Pancreas (tissue), 10 donors: ENCODE results near the gene RER1. TPM values are rescaled to one million over a fixed set of nuclear protein-coding genes. Genes with fewer than 3 reads are reported as not detected.

Experiments used
- ATAC-seq, 4 donors: fragments of 200-7000 bp; cut with Tn5 transposase; one replicate each; pipeline versions ENCODE4 v1.8.0 to v1.9.1; 2020; ENCODE audit warnings: mild to moderate bottlenecking in 4 of 4, moderate library complexity in 4 of 4
- DNase-seq, 6 donors: peaks; one replicate each; pipeline ENCODE4 v3.0.0-alpha.2; 2020
- FAIRE-seq: peaks from 2 replicates; lab custom pipeline; 2012; peaks lifted over from hg19 to GRCh38; lab: Jason Lieb, UNC
- H3K27ac ChIP-seq, 4 donors: fragments of 200-600 bp; sonication (generic); 1 replicate in 3 of 4; 2 replicates in 1 of 4; pipeline versions ENCODE4 v1.5.0 to v1.8.0; 2020
- H3K27me3 ChIP-seq, 4 donors: fragments of 200-600 bp; one replicate each; pipeline ENCODE4 v1.8.0; 2021
- H3K36me3 ChIP-seq, 3 donors: fragments of 200-600 bp; sonication (generic) in 1 of 3; one replicate each; pipeline versions ENCODE4 v1.5.0 to v1.8.0; 2020 to 2021
- H3K4me1 ChIP-seq, 3 donors: fragments of 200-600 bp; one replicate each; pipeline ENCODE4 v1.8.0; 2021
- H3K4me3 ChIP-seq, 4 donors: fragments of 200-600 bp; sonication (generic) in 2 of 4; one replicate each; pipeline versions ENCODE4 v1.5.0 to v1.8.0; 2020 to 2021
- H3K9me3 ChIP-seq, 4 donors: fragments of 200-600 bp; one replicate each; pipeline ENCODE4 v1.8.0; 2021
- WGBS, 2 donors: extraction: QIAGEN DNeasy Blood & Tissue Kit; methylation state at CpG; one replicate each; pipeline ENCODE4 v1.1.7; 2013; 5-methylcytosine and 5-hydroxymethylcytosine counted together
- intact Hi-C, 3 donors: fragments of 100-400 bp; cut with DNase I; formaldehyde crosslinking; loops; one replicate each; pipeline versions ENCODE4 v1.11.1 to v1.14.2; 2022
- polyA plus RNA-seq, 2 donors: library from polyadenylated mRNA; stranded (reverse); fragments of 200-250 nt; gene quantifications; one replicate each; pipeline ENCODE4 v1.2.3, GENCODE V29; 2013
- total RNA-seq, 6 donors: library from RNA; stranded (reverse); fragmentation: NEBNext Ultra II Directional in 4 of 6; extraction: Animal tissue kit (Norgen Biotek cat#: 25700) in 4 of 6; gene quantifications; one replicate each; pipeline versions ENCODE4 v1.2.1 to v1.2.4, GENCODE V29; 2021 to 2023
- TF ChIP-seq, protein P1 (sequence below), 4 donors: fragments of 200-600 bp; sonication (generic) in 3 of 4; IDR thresholded peaks; one replicate each; pipeline versions ENCODE4 v1.5.0 to v1.8.0; 2021; ENCODE audit warnings: antibody characterized with exemption in 4 of 4
- donor health status: healthy with polysubstance abuse.
- donor health status: DM: no; HTN: no; CAD: no; lungs with moderate emphysema.
- donor health status: DM: no; HTN: no; CAD: no.
- donor health status: control.
- donor health status: control.
- donor health status: Bipolar disorder and iron deficiency.
- donor health status: DM: yes; HTN: yes; CAD: no.
- donor health status: DM: no; HTN: no; CAD: no.
- donor health status: DM: no; HTN: no; CAD: no.
- donor health status: DM: yes; HTN: yes; CAD: no.

RER1 gene
- total and polyA plus RNA-seq, 8 donors = 54.8 to 84.2 (median 70.6) TPM

DNA sequence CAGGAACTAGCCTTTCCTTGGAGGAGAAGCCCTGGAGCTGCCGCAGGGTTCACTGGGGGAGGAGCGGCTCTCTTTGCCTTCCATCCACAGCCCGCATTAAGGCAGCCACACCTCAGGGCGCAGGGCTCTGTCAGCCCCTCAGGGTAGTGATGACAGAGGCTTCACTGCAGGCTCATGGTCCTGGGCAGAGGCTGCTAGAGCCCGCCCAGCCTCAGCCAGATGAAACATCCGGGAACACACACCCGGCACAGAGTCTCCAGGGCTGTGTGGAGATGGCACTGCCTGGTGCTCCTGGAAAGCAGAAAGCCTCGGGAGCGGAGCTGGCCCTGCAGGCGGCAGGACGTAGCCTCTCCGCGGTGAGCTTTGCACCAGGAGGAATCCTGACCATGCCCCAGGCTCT is 50.1 kb downstream of the RER1 start:
- TF ChIP-seq, protein P1, sequence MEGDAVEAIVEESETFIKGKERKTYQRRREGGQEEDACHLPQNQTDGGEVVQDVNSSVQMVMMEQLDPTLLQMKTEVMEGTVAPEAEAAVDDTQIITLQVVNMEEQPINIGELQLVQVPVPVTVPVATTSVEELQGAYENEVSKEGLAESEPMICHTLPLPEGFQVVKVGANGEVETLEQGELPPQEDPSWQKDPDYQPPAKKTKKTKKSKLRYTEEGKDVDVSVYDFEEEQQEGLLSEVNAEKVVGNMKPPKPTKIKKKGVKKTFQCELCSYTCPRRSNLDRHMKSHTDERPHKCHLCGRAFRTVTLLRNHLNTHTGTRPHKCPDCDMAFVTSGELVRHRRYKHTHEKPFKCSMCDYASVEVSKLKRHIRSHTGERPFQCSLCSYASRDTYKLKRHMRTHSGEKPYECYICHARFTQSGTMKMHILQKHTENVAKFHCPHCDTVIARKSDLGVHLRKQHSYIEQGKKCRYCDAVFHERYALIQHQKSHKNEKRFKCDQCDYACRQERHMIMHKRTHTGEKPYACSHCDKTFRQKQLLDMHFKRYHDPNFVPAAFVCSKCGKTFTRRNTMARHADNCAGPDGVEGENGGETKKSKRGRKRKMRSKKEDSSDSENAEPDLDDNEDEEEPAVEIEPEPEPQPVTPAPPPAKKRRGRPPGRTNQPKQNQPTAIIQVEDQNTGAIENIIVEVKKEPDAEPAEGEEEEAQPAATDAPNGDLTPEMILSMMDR (IDR thresholded peaks at IDR 0.05) = no peak
- Histone ChIP-seq H3K4me3 (no peak overlapping the region), H3K36me3 (no peaks in the 10 kb centered on the region), H3K27me3 (peaks cover 0 to 7% (median 0%) of the 10 kb centered on the region in 4 donors), H3K9me3 (no peaks in the 10 kb centered on the region), H3K27ac (no peak overlapping the region), H3K4me1 (no peaks in the 10 kb centered on the region)
- intact Hi-C loops = no loop called here
- 43 to 44% methylated on average over 12 to 13 of the region's 13 CpGs for WGBS, 2 donors
- FAIRE-seq (no peak), DNase-seq (no peak), ATAC-seq (no peak)

DNA sequence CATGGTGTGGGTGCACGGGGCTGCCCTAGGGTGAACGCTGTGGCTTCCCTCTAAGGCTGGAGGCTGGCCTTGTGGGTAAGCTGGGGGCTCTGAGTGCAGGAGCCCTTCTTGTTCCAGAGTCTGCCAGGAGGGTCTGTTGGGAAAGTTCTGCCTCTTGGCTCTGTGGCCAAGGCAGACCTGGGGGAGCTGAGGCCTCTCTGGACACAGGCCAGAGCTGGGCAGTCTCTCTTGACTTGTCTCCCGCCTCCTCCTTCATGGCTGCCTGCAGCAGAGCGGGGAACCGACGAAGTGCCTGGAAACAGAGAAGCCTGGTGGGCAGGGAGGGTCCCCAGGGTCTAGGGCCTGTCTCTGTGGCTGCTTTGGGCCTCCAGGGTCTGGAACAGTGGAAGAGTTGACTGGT is 51.0 kb downstream of the RER1 start:
- FAIRE-seq = no peak
- H3K27ac ChIP-seq = no peak overlapping the region
- H3K36me3 ChIP-seq = no peaks in the 10 kb centered on the region
- no peak for DNase-seq
- 38 to 62% methylated on average over 6 of the region's 6 CpGs for WGBS, 2 donors
- no peaks in the 10 kb centered on the region for H3K4me1 ChIP-seq
- no peak for ATAC-seq
- peaks cover 0 to 7% (median 0%) of the 10 kb centered on the region in 4 donors for H3K27me3 ChIP-seq
- H3K4me3 ChIP-seq = no peak overlapping the region
- no peaks in the 10 kb centered on the region for H3K9me3 ChIP-seq
- intact Hi-C loops = no loop called here
- TF ChIP-seq, protein P1 (IDR thresholded peaks at IDR 0.05) = no peak

DNA sequence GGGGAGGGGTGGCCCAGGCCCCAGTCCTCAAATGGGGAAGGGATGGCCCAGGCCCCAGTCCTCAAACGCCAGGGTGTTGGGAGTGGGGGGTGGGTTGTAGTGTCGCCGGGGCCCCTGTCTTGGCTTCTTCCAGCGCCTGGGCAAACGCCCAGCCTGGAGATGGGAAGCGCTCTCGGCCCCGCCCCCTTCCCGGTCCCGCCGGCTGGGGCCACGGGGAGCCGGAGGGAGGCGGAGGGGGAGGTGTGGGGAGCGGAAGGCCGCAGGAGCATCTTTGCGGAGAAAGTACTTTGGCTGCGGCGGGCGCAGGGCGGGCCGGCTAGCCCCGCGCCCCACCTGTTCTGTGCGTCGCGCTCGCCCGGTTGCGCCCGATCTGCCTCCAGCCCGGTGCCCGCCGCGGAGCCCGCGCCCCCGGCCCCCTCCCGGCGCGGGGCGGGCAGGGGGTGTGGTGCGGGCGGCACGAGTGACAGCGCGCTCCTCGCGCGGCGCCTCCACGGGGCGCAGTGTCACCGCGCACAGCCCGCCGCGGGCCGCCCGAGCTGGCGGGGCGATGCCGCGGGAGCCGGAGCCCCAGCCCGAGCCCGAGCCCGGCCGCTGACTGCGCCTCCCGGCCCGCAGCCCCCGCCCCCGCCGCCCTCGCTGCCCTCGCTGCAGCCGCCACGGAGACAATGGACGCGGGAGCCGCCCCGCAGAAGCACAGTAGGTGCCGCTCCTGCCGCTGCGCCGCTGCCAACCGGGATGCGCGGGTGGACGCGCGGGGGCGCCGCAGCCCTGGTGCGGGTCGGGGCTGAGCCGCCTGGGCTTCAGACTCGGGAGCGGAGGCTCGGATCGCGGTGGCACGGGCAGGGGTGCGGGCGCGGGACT is 51.9 kb downstream of the RER1 start:
- Histone ChIP-seq H3K4me3 (no peak overlapping the region), H3K27me3 (peaks cover 0 to 7% (median 0%) of the 10 kb centered on the region in 4 donors), H3K27ac (no peak overlapping the region), H3K36me3 (no peaks in the 10 kb centered on the region), H3K4me1 (no peaks in the 10 kb centered on the region), H3K9me3 (no peaks in the 10 kb centered on the region)
- FAIRE-seq (no peak), ATAC-seq (peak in 2 of 4 donors; percentile 29 to 40), DNase-seq (no peak)
- TF ChIP-seq, protein P1 (IDR thresholded peaks at IDR 0.05) = no peak
- 1 to 2% methylated on average over 61 to 107 of the region's 107 CpGs for WGBS, 2 donors
- intact Hi-C loops = no loop called here

DNA sequence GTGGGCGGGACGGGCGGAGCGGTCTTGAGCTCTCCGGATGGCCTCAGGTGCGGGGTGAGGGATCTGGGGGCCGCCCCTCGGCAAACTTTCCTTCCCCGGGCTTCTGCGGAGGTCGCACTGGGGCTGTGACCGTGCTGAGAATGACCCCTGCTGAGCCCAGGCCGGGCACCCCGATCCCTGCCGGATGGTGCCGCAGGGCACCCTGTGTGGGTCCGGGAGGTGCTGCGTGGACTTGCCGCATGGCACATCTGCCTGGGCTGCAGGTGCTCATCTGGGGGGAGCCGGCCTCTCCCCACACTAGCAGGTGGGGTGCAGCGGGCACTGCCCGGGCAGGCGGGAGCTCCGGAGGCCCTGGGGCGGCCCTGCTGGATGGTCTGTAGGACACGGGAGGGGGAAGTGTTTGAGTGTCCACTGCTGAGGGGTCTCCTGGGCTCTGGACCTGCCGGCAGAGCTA is 52.5 kb downstream of the RER1 start:
- ATAC-seq (no peak), DNase-seq (no peak), FAIRE-seq (no peak)
- no peaks in the 10 kb centered on the region for H3K36me3 ChIP-seq
- no peaks in the 10 kb centered on the region for H3K9me3 ChIP-seq
- H3K27me3 ChIP-seq = peaks cover 0 to 7% (median 0%) of the 10 kb centered on the region in 4 donors
- H3K4me3 ChIP-seq = no peak overlapping the region
- TF ChIP-seq, protein P1 (IDR thresholded peaks at IDR 0.05) = no peak
- 23 to 36% methylated on average over 26 to 27 of the region's 27 CpGs for WGBS, 2 donors
- intact Hi-C loops = no loop called here
- no peaks in the 10 kb centered on the region for H3K4me1 ChIP-seq
- no peak overlapping the region for H3K27ac ChIP-seq
